Testis (tissue), 3 donors: ENCODE measurements around the gene KDM2A. TPM values are rescaled to one million over a fixed set of nuclear protein-coding genes. Genes with fewer than 3 reads are reported as not detected.

Source experiments
- DNase-seq: peaks from one replicate; pipeline ENCODE4 v3.0.0-alpha.2; 2019
- H3K27ac ChIP-seq, 2 donors: fragments of 200-600 bp; sonication (generic); one replicate each; pipeline ENCODE4 v1.5.1; 2019
- H3K27me3 ChIP-seq: fragments of 200-600 bp; sonication (generic); one replicate; pipeline ENCODE4 v1.5.1; 2019
- H3K36me3 ChIP-seq: fragments of 200-600 bp; sonication (generic); one replicate; pipeline ENCODE4 v1.5.1; 2017; ENCODE audit warnings: low read depth; ENCODE audit errors: missing control alignments
- H3K4me1 ChIP-seq: fragments of 200-600 bp; sonication (generic); one replicate; pipeline ENCODE4 v1.5.1; 2019
- H3K4me3 ChIP-seq, 2 donors: fragments of 200-600 bp; sonication (generic); one replicate each; pipeline ENCODE4 v1.5.1; 2017 to 2019
- H3K9me3 ChIP-seq: fragments of 200-600 bp; sonication (generic); one replicate; pipeline ENCODE4 v1.5.1; 2017
- POLR2A ChIP-seq: fragments of 450-650 bp; IDR thresholded peaks from one replicate; pipeline ENCODE4 v1.6.1; 2017; ENCODE audit warnings: antibody characterized with exemption, mild to moderate bottlenecking, moderate library complexity
- WGBS, 2 donors: methylation state at CpG; one replicate each; pipeline ENCODE4 v1.1.5; 2018; 5-methylcytosine and 5-hydroxymethylcytosine counted together
- intact Hi-C: fragments of 100-400 bp; cut with DNase I; formaldehyde crosslinking; loops from one replicate; pipeline ENCODE4 v1.15.1; 2023; ENCODE audit warnings: low total_unique reads
- polyA plus RNA-seq: library from polyadenylated mRNA; stranded (reverse); fragments of 350-450 nt; fragmentation: Illumina TruSeq; extraction: RNeasy Lipid Tissue Mini Kit (QIAGEN cat#74804); gene quantifications from one replicate; pipeline ENCODE4 v1.2.3, GENCODE V29; 2014; ENCODE audit warnings: low read depth, low replicate concordance; ENCODE audit not compliant: insufficient read depth
- total RNA-seq, 2 donors: library from RNA; depleted of rRNA; stranded (reverse); fragments of >200 nt; gene quantifications; one replicate each; pipeline ENCODE4 v1.2.3, GENCODE V29; 2016
- TF ChIP-seq, protein P1 (sequence below), 3 experiments: fragments of 450-650 bp in 2 of 3; fragments of 200-600 bp in 1 of 3; sonication (generic) in 1 of 3; IDR thresholded peaks; one replicate each; pipeline ENCODE4 v1.5.1; 2016 to 2019; ENCODE audit warnings: antibody characterized with exemption in 3 of 3, mild to moderate bottlenecking in 2 of 3, moderate library complexity in 1 of 3

The KDM2A gene
- total and polyA plus RNA-seq, 3 donors from 2014 or later, result 106 to 169 (median 142) TPM

GRCh38 chr11:67242548-67242947 lies 123.5 kb downstream of the KDM2A start:
- H3K27ac ChIP-seq, result no peak overlapping the region
- TF ChIP-seq, protein P1, sequence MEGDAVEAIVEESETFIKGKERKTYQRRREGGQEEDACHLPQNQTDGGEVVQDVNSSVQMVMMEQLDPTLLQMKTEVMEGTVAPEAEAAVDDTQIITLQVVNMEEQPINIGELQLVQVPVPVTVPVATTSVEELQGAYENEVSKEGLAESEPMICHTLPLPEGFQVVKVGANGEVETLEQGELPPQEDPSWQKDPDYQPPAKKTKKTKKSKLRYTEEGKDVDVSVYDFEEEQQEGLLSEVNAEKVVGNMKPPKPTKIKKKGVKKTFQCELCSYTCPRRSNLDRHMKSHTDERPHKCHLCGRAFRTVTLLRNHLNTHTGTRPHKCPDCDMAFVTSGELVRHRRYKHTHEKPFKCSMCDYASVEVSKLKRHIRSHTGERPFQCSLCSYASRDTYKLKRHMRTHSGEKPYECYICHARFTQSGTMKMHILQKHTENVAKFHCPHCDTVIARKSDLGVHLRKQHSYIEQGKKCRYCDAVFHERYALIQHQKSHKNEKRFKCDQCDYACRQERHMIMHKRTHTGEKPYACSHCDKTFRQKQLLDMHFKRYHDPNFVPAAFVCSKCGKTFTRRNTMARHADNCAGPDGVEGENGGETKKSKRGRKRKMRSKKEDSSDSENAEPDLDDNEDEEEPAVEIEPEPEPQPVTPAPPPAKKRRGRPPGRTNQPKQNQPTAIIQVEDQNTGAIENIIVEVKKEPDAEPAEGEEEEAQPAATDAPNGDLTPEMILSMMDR (IDR thresholded peaks at IDR 0.05), result no peak
- TF ChIP-seq POLR2A, result no peak
- H3K4me3 ChIP-seq, result no peak overlapping the region
- H3K36me3 ChIP-seq, result no peaks in the 10 kb centered on the region
- DNase-seq, result no peak
- intact Hi-C loops, result no loop called here
- no peaks in the 10 kb centered on the region for H3K27me3 ChIP-seq
- H3K4me1 ChIP-seq, result peaks cover 25% of the 10 kb centered on the region
- WGBS, 2 donors, result 75 to 86% methylated on average over 1 of the region's 1 CpG
- no peaks in the 10 kb centered on the region for H3K9me3 ChIP-seq

DNA sequence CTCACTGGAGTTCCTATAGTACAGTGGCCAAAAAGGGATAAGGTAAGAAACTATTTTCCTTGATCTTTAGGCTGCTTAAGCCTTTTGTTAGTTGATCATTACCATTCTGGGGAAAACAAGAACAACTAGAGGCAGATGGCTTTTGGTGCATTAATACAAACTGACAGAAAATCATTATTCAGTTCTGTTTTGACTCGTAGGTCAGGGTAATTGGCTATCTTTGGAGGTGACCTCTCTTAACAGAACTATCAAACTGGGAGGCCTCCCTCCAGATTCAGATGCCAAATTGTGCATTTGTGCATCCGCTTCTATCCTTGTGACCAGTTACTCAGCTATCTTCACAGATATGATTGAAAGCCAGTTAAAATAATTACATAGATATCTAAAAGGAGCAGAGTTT lies 124.0 kb downstream of the KDM2A start:
- WGBS, 2 donors, result 67 to 73% methylated on average over 2 of the region's 2 CpGs
- intact Hi-C loops, result no loop called here
- no peak overlapping the region for H3K4me3 ChIP-seq
- no peak for DNase-seq
- H3K27ac ChIP-seq, result no peak overlapping the region
- H3K27me3 ChIP-seq, result no peaks in the 10 kb centered on the region
- peaks cover 25% of the 10 kb centered on the region for H3K4me1 ChIP-seq
- no peaks in the 10 kb centered on the region for H3K36me3 ChIP-seq
- TF ChIP-seq, protein P1 (IDR thresholded peaks at IDR 0.05), result no peak
- no peak for TF ChIP-seq POLR2A
- no peaks in the 10 kb centered on the region for H3K9me3 ChIP-seq

DNA sequence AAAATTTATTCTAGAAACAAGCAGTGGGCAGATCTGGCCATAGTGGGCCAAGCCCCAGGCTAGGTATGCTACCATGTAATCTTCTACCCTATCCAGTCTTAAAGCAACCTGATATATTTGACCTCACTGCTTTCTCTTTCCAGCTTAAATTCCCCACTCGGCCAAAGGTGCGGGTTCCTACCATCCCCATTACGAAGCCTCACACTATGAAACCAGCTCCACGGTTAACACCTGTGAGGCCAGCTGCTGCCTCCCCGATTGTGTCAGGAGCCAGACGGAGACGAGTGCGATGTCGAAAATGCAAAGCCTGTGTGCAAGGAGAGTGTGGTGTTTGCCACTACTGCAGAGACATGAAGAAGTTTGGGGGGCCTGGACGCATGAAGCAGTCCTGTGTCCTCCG lies 126.0 kb downstream of the KDM2A start:
- DNase-seq, result no peak
- H3K36me3 ChIP-seq, result no peaks in the 10 kb centered on the region
- H3K27me3 ChIP-seq, result no peaks in the 10 kb centered on the region
- H3K9me3 ChIP-seq, result no peaks in the 10 kb centered on the region
- peaks cover 13% of the 10 kb centered on the region for H3K4me1 ChIP-seq
- intact Hi-C loops, result no loop called here
- TF ChIP-seq, protein P1 (IDR thresholded peaks at IDR 0.05), result no peak
- no peak for TF ChIP-seq POLR2A
- H3K4me3 ChIP-seq, result no peak overlapping the region
- 93 to 94% methylated on average over 11 of the region's 11 CpGs for WGBS, 2 donors
- H3K27ac ChIP-seq, result no peak overlapping the region

DNA sequence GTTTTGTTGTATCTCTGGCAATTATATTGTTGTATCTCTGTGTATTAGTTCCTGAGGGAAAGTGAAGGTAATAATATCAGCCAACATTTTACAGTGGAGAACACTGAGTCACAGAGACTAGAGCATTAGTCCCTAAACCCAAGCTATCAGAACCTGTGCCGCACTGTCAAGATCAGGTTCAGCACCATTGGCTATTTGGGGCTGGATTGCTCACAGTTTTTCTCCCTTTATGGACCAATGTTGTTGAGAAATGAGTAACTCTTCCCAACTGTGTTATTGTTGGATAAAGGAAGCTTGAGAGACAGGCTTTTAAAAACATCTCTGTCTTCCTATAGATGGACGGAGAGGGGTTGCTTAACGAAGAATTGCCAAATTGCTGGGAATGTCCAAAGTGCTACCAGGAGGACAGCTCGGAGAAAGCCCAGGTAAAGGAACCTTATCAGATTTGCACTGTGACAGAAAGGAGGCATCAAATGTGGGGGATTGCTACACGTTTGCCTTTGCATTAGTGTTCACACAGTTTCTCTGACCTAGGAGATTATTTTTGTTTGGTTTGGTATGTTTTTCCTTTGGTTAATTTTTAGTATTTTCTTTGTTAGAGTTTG lies 129.0 kb downstream of the KDM2A start:
- no peaks in the 10 kb centered on the region for H3K36me3 ChIP-seq
- H3K27ac ChIP-seq, result no peak overlapping the region
- no peak overlapping the region for H3K4me3 ChIP-seq
- no peak for TF ChIP-seq POLR2A
- TF ChIP-seq, protein P1 (IDR thresholded peaks at IDR 0.05), result no peak
- intact Hi-C loops, result no loop called here
- no peak for DNase-seq
- H3K9me3 ChIP-seq, result no peaks in the 10 kb centered on the region
- H3K4me1 ChIP-seq, result no peaks in the 10 kb centered on the region
- H3K27me3 ChIP-seq, result no peaks in the 10 kb centered on the region
- WGBS, 2 donors, result 89 to 90% methylated on average over 5 of the region's 5 CpGs

- Histone ChIP-seq H3K36me3 (no peaks in the 10 kb centered on the region), H3K4me1 (no peaks in the 10 kb centered on the region), H3K27ac (no peak overlapping the region), H3K27me3 (no peaks in the 10 kb centered on the region), H3K4me3 (no peak overlapping the region), H3K9me3 (no peaks in the 10 kb centered on the region)
- intact Hi-C loops, result no loop called here
- no peak for TF ChIP-seq POLR2A
- TF ChIP-seq, protein P1 (IDR thresholded peaks at IDR 0.05), result no peak
- DNase-seq, result no peak
These were observed 129.6 kb downstream of the KDM2A start for GRCh38 chr11:67248653-67249052.
